ENCODE results near the gene AFF1.

AFF1 gene

GRCh38 chr4:86947501-86948120 is 12.8 kb downstream of the AFF1 start:
- DNase-seq (ENCODE audit: low read depth in 2 of 2, low spot score in 1 of 2), result no peak

GRCh38 chr4:86948276-86948675 is 13.5 kb downstream of the AFF1 start:
- no peak for DNase-seq (ENCODE audit: low read depth in 2 of 2, low spot score in 1 of 2)

DNA sequence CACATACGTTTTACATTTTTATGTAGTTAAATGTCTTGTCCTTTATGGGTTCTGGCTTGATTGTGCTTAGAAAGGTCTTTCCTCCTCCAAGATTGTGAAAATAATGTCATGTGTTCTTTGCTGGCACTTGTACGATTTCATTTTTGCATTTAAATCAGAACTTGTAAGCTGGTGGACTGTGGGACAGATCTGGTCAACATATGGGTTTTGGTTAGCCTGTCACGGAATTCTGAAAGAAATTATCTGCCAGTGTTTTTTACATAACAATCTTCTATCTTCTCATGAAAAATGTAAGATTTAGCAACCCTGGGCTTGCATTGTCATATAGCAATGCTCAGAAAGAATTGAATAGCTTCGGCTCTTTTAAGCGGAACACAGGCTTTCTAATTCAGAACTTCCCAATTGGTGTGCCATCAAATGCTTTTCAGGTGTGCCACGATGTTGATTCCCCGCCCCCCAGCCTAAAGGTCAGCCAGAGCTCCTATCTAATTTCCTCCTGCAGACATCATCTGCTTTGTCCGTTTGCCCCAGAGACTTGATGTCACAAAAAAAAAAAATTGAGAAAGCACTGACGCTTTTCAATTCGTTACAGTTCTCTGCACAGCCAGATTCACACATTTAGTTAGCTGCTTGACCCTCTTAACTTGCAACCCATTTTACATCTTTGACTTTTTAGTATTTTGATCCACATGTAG is 16.2 kb downstream of the AFF1 start:
- no peak for DNase-seq (ENCODE audit: low read depth in 2 of 2, low spot score in 1 of 2)

DNA sequence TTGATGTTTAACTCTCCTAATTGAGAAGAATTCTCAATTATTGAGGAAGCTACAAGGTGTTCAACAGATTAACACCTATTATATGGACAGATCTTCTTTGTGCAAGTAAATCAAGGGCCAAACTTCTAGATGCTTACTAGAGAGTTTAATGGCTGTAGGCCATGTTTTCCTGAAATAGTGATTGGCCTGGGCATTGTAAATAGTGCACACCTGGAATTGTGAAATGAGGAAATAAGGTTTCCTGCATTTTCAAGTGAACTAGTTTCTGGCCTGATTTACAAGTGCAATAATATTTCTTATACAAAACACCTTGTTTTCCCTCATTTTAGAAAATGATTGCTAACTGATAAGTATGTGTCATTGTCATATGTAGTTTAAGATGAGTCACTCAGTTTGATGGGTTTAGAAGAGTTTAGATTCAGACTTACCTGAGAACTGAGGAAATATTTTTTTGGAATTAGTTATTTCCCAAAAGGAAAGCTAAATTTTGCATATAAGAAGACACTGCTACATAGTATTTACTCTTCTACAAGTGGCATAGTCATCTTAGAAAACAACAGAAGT is 21.2 kb downstream of the AFF1 start:
- no peak for DNase-seq (ENCODE audit: low read depth in 2 of 2, low spot score in 1 of 2)

DNA sequence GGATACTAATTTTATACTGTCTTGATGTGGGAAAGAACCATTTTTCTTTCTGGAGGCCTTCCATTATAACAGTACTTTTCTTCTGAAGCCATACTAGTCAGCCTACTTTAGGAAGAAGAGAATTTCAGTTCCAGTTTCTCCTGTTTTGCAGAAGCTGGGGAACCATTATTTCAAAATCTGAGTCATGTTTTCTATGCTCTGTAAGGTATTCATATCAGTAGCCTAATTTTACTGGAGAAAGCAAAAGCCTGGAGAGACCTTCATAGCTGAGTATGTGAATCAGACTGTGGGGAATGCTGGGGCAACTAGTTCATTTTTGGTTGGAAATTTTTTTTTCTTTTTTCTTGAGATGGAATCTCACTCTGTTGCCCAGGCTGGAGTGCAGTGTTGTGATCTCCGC is 22.4 kb downstream of the AFF1 start:
- DNase-seq (ENCODE audit: low read depth in 2 of 2, low spot score in 1 of 2), result no peak

- no peak for DNase-seq (ENCODE audit: low read depth in 2 of 2, low spot score in 1 of 2)
These were observed 25.0 kb downstream of the AFF1 start for GRCh38 chr4:86959588-86960500.

- no peak for DNase-seq (ENCODE audit: low read depth in 2 of 2, low spot score in 1 of 2)
These were observed 25.7 kb downstream of the AFF1 start for GRCh38 chr4:86960557-86960961.

GRCh38 chr4:86961116-86961515 is 26.3 kb downstream of the AFF1 start:
- no peak for DNase-seq (ENCODE audit: low read depth in 2 of 2, low spot score in 1 of 2)

DNA sequence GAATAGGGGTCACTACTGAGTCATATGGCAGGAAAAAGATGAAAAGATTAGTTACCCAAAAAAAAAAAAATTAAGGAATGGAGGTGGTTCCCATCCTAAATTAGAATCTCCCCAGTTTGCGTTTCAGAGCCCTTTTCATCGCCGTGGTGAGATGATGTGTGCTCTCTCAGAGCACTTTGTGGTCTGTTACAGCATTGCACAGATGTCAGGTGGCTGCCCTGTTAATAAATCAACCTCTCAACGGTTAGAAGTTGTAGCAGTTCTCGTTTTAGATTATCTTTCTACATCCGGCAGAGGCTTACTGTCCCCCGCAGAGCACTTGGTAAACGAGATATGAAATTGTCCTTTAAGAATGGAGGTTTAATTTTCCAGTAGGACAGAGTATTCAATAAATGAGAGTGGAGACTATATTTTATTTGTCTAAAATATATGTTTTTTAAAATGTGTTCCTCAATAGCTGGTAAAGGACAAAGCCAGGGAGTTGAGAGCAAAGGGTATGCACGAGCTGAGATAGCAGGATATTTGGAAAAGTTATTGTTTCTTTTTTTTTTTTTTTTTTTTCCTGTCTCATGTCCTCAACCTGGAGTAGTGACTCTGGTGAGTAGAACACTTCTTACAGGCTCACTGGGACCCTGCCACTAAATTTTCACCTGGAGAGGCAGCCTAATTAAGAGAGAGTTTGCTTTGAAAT is 26.9 kb downstream of the AFF1 start:
- no peak for DNase-seq (ENCODE audit: low read depth in 2 of 2, low spot score in 1 of 2)

DNA sequence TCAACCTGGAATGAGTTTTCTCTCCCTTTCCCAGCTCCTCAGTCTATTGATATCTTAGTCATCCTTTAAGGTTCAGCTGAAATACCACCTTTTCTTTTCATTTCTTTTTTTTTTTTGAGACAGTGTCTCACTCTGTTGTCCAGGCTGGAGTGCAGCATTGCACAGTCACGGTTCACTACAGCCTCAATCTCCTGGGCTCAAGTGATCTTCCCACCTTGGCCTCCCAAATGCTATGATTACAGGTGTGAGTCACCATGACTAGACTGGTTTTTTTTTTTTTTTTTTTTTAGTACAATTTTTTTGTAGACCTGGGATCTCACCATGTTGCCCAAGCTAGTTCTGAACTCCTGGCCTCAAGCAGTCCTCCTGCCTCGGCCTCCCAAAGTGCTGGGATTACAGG is 28.9 kb downstream of the AFF1 start:
- no peak for DNase-seq (ENCODE audit: low read depth in 2 of 2, low spot score in 1 of 2)

DNA sequence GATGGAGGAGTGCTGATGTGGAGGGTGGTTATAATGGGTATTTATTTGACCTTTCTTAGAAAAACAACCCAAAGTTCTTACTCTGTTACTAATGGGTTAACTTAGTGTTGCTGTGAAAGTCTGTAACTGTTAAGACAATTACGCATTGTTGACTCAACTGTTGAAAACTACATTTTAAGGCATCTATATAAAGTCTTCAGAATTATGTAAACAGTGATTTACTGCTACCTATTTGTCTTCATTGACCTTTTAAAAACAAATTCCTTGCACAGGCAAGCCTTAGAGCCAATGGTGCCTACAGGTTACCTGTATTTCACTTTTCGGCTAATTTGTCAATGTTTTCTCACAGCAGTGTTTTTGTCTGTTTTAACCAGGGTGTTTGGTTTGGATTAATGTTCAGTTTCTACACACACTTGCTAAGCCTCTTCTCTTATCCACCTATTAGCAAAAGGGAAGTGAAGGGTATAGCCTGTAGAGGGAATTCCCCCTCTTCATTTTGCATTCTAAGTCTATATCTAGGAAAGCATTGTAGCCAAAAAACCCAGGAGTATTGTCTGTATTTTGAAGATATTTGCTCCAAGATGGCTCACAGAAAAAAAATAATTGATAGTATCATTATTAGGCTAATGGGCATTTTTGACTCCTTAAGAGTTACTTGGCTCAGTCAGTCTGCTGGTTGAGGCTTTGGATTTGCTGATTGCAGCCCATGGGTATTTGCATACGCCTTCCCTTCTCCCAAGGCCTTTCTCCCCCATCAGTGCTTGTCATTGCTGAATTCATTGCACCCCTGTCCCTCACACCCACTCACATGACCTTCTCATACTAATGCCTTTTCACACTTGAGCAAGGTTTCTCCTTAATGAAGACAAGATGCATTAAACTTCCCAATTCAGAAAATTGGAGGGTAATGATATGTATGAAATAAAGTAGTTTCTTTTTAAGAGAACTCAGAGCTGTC is 30.5 kb downstream of the AFF1 start:
- DNase-seq (ENCODE audit: low read depth in 2 of 2, low spot score in 1 of 2), result no peak

DNA sequence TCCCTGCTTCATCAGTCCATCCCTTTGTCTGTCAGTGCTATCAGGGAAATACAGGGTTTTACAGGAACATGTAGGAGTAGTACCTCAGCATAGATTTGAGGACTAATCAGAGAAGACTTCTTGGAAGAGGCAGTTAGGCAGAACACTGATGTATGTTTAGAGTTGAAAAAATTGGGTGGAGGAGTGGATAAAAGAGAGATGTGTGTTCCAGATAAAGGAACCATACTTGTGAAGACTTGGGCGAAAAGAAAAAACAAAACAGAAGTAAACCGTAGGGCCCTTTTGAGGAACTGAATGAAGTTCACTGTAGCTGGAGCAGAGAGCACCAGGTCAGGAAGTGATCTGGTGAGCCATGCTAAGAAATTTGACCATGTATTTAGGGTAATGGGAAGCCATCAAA is 32.3 kb downstream of the AFF1 start:
- DNase-seq (ENCODE audit: low read depth in 2 of 2, low spot score in 1 of 2), result no peak

GRCh38 chr4:86967798-86968197 is 33.0 kb downstream of the AFF1 start:
- no peak for DNase-seq (ENCODE audit: low read depth in 2 of 2, low spot score in 1 of 2)

GRCh38 chr4:86968547-86968946 is 33.7 kb downstream of the AFF1 start:
- DNase-seq (ENCODE audit: low read depth in 2 of 2, low spot score in 1 of 2), result no peak

GRCh38 chr4:86970447-86971354 is 35.9 kb downstream of the AFF1 start:
- DNase-seq (ENCODE audit: low read depth in 2 of 2, low spot score in 1 of 2), result no peak

DNA sequence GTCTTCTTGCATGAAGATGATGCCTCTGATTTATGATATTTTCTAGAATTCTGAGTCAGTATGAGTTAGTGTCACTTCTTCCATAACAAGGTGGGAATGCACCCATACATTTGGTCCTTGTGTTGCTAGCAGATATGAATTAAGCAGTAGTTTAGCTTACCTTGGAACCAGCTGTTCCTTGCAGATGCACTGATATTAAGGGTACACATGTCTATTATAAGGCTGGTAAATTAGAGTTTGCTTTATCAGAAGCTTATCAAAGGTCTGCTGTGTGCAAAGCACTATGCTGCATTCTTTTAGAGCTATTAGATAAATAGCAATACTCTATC is 36.5 kb downstream of the AFF1 start:
- no peak for DNase-seq (ENCODE audit: low read depth in 2 of 2, low spot score in 1 of 2)

DNA sequence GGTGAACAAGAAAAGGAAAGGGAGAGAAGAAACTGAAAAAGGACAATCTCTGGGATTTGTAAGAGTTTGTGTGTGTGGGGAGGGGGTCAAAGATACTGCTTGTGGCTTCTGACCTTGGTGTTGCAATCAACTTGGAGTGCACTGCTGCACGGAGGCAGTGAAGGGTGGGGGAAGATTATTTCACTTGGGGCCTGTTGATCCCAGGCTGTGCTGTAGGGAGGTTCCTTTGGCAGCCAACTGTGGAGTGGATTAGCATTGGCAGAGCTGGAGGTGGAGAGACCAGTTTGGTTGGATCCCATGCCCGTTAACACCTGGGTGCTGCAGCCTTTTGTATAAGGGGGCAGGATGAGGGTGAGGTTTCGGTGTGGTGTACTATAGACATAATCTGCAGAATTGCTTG is 38.2 kb downstream of the AFF1 start:
- no peak for DNase-seq (ENCODE audit: low read depth in 2 of 2, low spot score in 1 of 2)

DNA sequence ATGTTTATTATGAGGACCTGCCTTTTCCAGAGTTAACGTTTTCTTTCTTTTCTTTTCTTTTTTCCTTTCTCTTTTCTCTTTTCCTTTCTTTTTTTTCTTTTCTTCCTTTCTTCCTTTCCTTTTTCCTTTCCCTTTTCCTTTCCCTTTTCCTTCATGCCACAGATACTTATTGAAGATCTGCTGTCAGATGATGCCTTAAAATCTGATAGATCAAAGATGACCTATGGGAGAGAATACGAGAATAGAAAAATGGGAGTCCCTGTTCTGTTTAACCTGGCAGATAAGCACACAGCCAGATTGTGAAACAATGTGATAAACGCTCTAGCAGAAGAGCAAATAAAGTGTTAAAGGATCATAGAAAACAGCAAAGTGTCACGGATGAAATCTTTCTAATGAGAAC is 38.9 kb downstream of the AFF1 start:
- DNase-seq (ENCODE audit: low read depth in 2 of 2, low spot score in 1 of 2), result no peak

DNA sequence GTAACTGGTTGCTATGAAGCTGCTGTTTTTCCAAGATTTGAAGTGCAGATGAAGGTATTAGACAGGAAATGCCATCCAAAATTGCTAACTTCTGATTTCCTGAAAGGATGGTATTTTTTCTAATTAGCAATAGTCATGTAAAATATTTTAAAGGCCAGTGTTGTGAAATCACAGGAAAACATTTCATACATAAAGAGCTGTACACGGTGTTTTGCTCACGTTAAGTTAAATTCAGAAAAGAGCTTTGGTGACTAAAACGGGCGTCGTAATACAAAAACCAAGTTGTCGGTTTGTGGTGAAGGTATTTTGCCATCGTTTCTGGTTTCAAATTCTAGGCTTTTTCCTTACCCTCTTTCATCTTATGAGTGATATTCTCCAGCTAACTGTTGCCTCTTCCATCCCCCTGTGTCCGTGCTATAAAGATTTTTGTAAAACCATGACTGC is 39.8 kb downstream of the AFF1 start:
- DNase-seq (ENCODE audit: low read depth in 2 of 2, low spot score in 1 of 2), result no peak
